HepG2 (cell line): ENCODE results near the gene RSAD2. TPM values are rescaled to one million over a fixed set of nuclear protein-coding genes. Genes with fewer than 3 reads are reported as not detected.
A peak's percentile ranks its signal among the peaks of the same experiment; 100 is the strongest.

Experiments used
- CTCF ChIP-seq: sonication (generic); formaldehyde crosslinking; IDR thresholded peaks from 2 replicates; pipeline ENCODE4 v1.5.0; 2020; ENCODE audit warnings: mild to moderate bottlenecking, missing genetic modification reagents, moderate library complexity
- HNF4A ChIP-seq: sonication (generic); formaldehyde crosslinking; IDR thresholded peaks from 2 replicates; pipeline ENCODE4 v1.4.0; 2020; ENCODE audit warnings: missing genetic modification reagents
- HOXA5 ChIP-seq: sonication (generic); formaldehyde crosslinking; IDR thresholded peaks from 2 replicates; pipeline ENCODE4 v1.4.0; 2020; ENCODE audit warnings: missing genetic modification reagents
- IRF2 ChIP-seq: IDR thresholded peaks from 2 replicates; pipeline ENCODE4 v1.6.1; 2018; ENCODE audit warnings: missing genetic modification reagents, missing compliant biosample characterization
- MAF1 ChIP-seq: sonication (generic); formaldehyde crosslinking; IDR thresholded peaks from 2 replicates; pipeline ENCODE4 v1.5.0; 2020; ENCODE audit warnings: missing genetic modification reagents, borderline replicate concordance
- NFYC ChIP-seq: IDR thresholded peaks from 2 replicates; pipeline ENCODE4 v1.6.1; 2016; ENCODE audit warnings: missing genetic modification reagents, missing compliant biosample characterization
- POLR2A ChIP-seq, 2 experiments: IDR thresholded peaks; 2 replicates each; pipeline ENCODE4 v1.6.1; 2011; ENCODE audit warnings: low read depth in 2 of 2, low read length in 2 of 2, mild to moderate bottlenecking in 1 of 2, moderate library complexity in 1 of 2; ENCODE audit not compliant: insufficient read depth in 1 of 2
- RFX3 ChIP-seq: IDR thresholded peaks from 2 replicates; pipeline ENCODE4 v1.6.1; 2016; ENCODE audit warnings: missing biosample characterization, missing genetic modification reagents
- RFX5 ChIP-seq: IDR thresholded peaks from 2 replicates; pipeline ENCODE4 v1.6.1; 2011; ENCODE audit warnings: low read depth, low read length, improper control_type of control experiment
- ZBTB46 ChIP-seq: sonication (generic); formaldehyde crosslinking; IDR thresholded peaks from 2 replicates; pipeline ENCODE4 v1.4.0; 2020; ENCODE audit warnings: mild to moderate bottlenecking, missing genetic modification reagents, borderline replicate concordance
- ZFP37 ChIP-seq: sonication (generic); formaldehyde crosslinking; IDR thresholded peaks from 2 replicates; pipeline ENCODE4 v1.4.0; 2020; ENCODE audit warnings: missing genetic modification reagents, borderline replicate concordance
- ZNF383 ChIP-seq: sonication (generic); formaldehyde crosslinking; IDR thresholded peaks from 2 replicates; pipeline ENCODE4 v1.4.0; 2020; ENCODE audit warnings: missing genetic modification reagents, mild to moderate bottlenecking, borderline replicate concordance
- ZNF615 ChIP-seq: sonication (generic); formaldehyde crosslinking; IDR thresholded peaks from 2 replicates; pipeline ENCODE4 v1.5.0; 2020; ENCODE audit warnings: mild to moderate bottlenecking, missing genetic modification reagents, borderline replicate concordance
- ZNF761 ChIP-seq: sonication (generic); formaldehyde crosslinking; conservative IDR thresholded peaks from 2 replicates; pipeline ENCODE4 v1.4.0; 2020; ENCODE audit warnings: mild to moderate bottlenecking, missing genetic modification reagents
- polyA plus RNA-seq, 8 experiments: library from polyadenylated mRNA; depleted of rRNA in 3 of 8; stranded (reverse) in 7 of 8; unstranded in 1 of 8; fragments of >200 nt; fragmentation: Illumina TruSeq in 4 of 8; extraction: Trizol in 4 of 8; gene quantifications; 2 replicates each; pipeline versions ENCODE4 v1.2.1 to v1.2.3, GENCODE V29; 2011 to 2016; ENCODE audit warnings: low read depth in 4 of 8, missing spikeins in 1 of 8, mixed read lengths in 1 of 8; ENCODE audit not compliant: insufficient read depth in 1 of 8
- total RNA-seq, 5 experiments: library from RNA; depleted of rRNA; stranded (reverse); fragments of >200 nt; fragmentation: Illumina TruSeq; extraction: Trizol; gene quantifications; 2 replicates each; pipeline ENCODE4 v1.2.3, GENCODE V29; 2016; ENCODE audit warnings: low read depth in 1 of 5
- TF ChIP-seq, protein P1 (sequence below): fragments of 450-650 bp; IDR thresholded peaks from 2 replicates; pipeline ENCODE4 v1.6.1; 2017; ENCODE audit warnings: mild to moderate bottlenecking
- TF ChIP-seq, protein P2 (sequence below): sonication (generic); formaldehyde crosslinking; IDR thresholded peaks from 2 replicates; pipeline ENCODE4 v1.4.0; 2020; ENCODE audit warnings: missing genetic modification reagents, borderline replicate concordance
- TF ChIP-seq, protein P3 (sequence below): conservative IDR thresholded peaks from 2 replicates; pipeline ENCODE4 v1.6.1; 2018; ENCODE audit warnings: missing genetic modification reagents

Gene RSAD2
- total and polyA plus RNA-seq, 2 of the 13 experiments (the other 11 are each of a cell fraction or from before 2014, with no cell fraction given): 0.11 TPM; not detected in 1

DNA sequence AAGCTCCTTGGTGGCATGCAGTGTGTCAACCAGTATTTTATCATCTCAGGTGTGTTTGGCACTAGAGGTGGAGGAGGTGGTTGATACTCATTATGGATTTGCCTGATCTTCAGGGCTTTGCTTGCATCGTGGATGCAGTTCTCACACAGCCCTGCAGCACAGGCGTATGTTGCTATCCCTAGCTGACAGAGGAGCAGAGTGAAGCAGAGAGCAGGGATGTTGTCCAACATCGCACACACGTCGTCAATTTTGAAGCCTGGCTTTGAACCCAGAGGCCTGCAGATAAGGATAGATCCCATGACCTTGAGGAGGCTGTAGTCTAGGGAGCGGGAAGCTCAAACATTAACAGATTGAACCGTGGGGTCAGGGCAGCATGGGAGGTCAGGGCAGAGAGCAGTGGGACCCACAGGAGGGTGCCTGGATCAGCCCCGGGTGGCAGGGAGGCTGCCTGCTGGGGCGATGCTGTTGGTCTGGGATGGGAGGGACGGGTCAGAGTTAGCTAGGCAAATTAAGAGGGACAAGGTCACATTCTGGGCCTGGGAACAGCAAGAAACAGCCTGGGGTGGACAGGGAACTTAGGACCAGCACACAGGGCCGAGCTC, 43.8 kb downstream of the RSAD2 start (continued):
- TF ChIP-seq, protein P1, sequence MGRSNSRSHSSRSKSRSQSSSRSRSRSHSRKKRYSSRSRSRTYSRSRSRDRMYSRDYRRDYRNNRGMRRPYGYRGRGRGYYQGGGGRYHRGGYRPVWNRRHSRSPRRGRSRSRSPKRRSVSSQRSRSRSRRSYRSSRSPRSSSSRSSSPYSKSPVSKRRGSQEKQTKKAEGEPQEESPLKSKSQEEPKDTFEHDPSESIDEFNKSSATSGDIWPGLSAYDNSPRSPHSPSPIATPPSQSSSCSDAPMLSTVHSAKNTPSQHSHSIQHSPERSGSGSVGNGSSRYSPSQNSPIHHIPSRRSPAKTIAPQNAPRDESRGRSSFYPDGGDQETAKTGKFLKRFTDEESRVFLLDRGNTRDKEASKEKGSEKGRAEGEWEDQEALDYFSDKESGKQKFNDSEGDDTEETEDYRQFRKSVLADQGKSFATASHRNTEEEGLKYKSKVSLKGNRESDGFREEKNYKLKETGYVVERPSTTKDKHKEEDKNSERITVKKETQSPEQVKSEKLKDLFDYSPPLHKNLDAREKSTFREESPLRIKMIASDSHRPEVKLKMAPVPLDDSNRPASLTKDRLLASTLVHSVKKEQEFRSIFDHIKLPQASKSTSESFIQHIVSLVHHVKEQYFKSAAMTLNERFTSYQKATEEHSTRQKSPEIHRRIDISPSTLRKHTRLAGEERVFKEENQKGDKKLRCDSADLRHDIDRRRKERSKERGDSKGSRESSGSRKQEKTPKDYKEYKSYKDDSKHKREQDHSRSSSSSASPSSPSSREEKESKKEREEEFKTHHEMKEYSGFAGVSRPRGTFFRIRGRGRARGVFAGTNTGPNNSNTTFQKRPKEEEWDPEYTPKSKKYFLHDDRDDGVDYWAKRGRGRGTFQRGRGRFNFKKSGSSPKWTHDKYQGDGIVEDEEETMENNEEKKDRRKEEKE: no peak
- TF ChIP-seq POLR2A (IDR thresholded peaks at IDR 0.05; ENCODE audit: insufficient read depth in 1 of 2, low read depth in 2 of 2, low read length in 2 of 2): peak in 1 of 2 experiments; percentile 55; a peak in 2 of 4 replicates
- peak; percentile 43 for TF ChIP-seq CTCF (CRISPR knock-in tag)
- peak; percentile 82 for TF ChIP-seq IRF2
- TF ChIP-seq MAF1 (CRISPR knock-in tag): no peak
- TF ChIP-seq, protein P2, sequence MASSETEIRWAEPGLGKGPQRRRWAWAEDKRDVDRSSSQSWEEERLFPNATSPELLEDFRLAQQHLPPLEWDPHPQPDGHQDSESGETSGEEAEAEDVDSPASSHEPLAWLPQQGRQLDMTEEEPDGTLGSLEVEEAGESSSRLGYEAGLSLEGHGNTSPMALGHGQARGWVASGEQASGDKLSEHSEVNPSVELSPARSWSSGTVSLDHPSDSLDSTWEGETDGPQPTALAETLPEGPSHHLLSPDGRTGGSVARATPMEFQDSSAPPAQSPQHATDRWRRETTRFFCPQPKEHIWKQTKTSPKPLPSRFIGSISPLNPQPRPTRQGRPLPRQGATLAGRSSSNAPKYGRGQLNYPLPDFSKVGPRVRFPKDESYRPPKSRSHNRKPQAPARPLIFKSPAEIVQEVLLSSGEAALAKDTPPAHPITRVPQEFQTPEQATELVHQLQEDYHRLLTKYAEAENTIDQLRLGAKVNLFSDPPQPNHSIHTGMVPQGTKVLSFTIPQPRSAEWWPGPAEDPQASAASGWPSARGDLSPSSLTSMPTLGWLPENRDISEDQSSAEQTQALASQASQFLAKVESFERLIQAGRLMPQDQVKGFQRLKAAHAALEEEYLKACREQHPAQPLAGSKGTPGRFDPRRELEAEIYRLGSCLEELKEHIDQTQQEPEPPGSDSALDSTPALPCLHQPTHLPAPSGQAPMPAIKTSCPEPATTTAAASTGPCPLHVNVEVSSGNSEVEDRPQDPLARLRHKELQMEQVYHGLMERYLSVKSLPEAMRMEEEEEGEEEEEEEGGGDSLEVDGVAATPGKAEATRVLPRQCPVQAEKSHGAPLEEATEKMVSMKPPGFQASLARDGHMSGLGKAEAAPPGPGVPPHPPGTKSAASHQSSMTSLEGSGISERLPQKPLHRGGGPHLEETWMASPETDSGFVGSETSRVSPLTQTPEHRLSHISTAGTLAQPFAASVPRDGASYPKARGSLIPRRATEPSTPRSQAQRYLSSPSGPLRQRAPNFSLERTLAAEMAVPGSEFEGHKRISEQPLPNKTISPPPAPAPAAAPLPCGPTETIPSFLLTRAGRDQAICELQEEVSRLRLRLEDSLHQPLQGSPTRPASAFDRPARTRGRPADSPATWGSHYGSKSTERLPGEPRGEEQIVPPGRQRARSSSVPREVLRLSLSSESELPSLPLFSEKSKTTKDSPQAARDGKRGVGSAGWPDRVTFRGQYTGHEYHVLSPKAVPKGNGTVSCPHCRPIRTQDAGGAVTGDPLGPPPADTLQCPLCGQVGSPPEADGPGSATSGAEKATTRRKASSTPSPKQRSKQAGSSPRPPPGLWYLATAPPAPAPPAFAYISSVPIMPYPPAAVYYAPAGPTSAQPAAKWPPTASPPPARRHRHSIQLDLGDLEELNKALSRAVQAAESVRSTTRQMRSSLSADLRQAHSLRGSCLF (CRISPR knock-in tag): no peak
- TF ChIP-seq ZNF761 (CRISPR knock-in tag): peak; percentile 52; the same call in 1 of the 2 replicates
- 0 out of 2 replicates have a peak, but pooled peaks have one; percentile 31 for TF ChIP-seq ZFP37
- no peak for TF ChIP-seq HOXA5
- peak; percentile 99 for TF ChIP-seq HNF4A (CRISPR knock-in tag)
- peak; percentile 67; the same call in 1 of the 2 replicates for TF ChIP-seq ZBTB46 (CRISPR knock-in tag)
- TF ChIP-seq RFX5: no peak
- TF ChIP-seq ZNF383: no peak
- TF ChIP-seq NFYC (CRISPR knock-in tag): no peak
- no peak for TF ChIP-seq ZNF615 (CRISPR knock-in tag)
- TF ChIP-seq RFX3 (CRISPR knock-in tag): 0 out of 2 replicates have a peak, but pooled peaks have one; percentile 32
- TF ChIP-seq, protein P3, sequence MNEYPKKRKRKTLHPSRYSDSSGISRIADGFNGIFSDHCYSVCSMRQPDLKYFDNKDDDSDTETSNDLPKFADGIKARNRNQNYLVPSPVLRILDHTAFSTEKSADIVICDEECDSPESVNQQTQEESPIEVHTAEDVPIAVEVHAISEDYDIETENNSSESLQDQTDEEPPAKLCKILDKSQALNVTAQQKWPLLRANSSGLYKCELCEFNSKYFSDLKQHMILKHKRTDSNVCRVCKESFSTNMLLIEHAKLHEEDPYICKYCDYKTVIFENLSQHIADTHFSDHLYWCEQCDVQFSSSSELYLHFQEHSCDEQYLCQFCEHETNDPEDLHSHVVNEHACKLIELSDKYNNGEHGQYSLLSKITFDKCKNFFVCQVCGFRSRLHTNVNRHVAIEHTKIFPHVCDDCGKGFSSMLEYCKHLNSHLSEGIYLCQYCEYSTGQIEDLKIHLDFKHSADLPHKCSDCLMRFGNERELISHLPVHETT: no peak
